Muscle of leg (tissue), 11 donors: ENCODE measurements around the gene ABLIM1. TPM values are rescaled to one million over a fixed set of nuclear protein-coding genes. Genes with fewer than 3 reads are reported as not detected.

ENCODE experiments used
- DNase-seq: peaks from one replicate; pipeline ENCODE4 v3.0.0; 2013
- H3K27ac ChIP-seq: one replicate; pipeline ENCODE4 v1.5.1; 2013; ENCODE audit warnings: mild to moderate bottlenecking, low read length, control low read depth
- H3K27me3 ChIP-seq: one replicate; pipeline ENCODE4 v1.6.1; 2013; ENCODE audit warnings: low read length; ENCODE audit not compliant: control insufficient read depth, insufficient read depth
- H3K36me3 ChIP-seq: one replicate; pipeline ENCODE4 v1.6.1; 2013; ENCODE audit warnings: low read length; ENCODE audit not compliant: control insufficient read depth, insufficient read depth
- H3K4me1 ChIP-seq: one replicate; pipeline ENCODE4 v1.6.1; 2013; ENCODE audit warnings: low read length; ENCODE audit not compliant: control insufficient read depth, insufficient read depth
- H3K4me3 ChIP-seq: one replicate; pipeline ENCODE4 v1.5.1; 2013; ENCODE audit warnings: low read length, control low read depth
- H3K9me3 ChIP-seq: replicated peaks from 2 replicates; pipeline ENCODE4 v1.6.1; 2013; ENCODE audit warnings: low read depth, low read length; ENCODE audit not compliant: control insufficient read depth
- WGBS: methylation state at CpG from one replicate; pipeline ENCODE4 v1.1.5; 2013; ENCODE audit warnings: missing lambda C conversion rate; ENCODE audit not compliant: insufficient coverage; 5-methylcytosine and 5-hydroxymethylcytosine counted together
- polyA plus RNA-seq, 8 donors: library from polyadenylated mRNA; unstranded; fragments of 120-200 nt; gene quantifications; one replicate each; pipeline versions ENCODE4 v1.2.1 to v1.2.3, GENCODE V29; 2013; ENCODE audit warnings: inconsistent platforms in 1 of 8, low replicate concordance in 1 of 8; ENCODE audit not compliant: insufficient read length in 8 of 8, insufficient read depth in 1 of 8
- total RNA-seq: library from RNA; stranded (reverse); fragments of 120-200 nt; gene quantifications from one replicate; pipeline ENCODE4 v1.2.4, GENCODE V29; 2013

The ABLIM1 gene
- total and polyA plus RNA-seq, 9 donors = 27.7 to 62.7 (median 46.2) TPM

DNA sequence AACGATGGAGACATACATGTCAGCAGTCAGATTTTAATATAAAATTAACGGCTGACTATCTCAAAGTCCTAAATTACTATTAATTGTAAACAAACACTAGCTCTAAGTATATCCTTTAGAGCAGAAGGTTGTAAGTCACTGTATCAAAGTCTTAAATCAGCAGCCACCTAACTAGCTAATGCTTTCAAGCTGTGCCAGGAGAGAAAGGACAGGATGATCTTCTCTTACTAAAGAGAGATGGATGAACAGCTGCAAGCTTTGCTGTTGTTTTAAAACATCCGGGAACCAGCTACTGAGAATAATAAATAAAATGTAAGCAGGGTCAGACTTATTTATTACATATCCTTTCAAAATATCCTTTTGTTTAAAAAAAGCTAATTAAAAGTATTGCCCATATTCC, 24.0 kb upstream of the ABLIM1 start:
- H3K9me3 ChIP-seq = no peaks in the 10 kb centered on the region
- H3K4me1 ChIP-seq = peaks cover 19% of the 10 kb centered on the region
- no peak overlapping the region for H3K4me3 ChIP-seq
- no peak for DNase-seq
- H3K36me3 ChIP-seq = no peaks in the 10 kb centered on the region
- H3K27me3 ChIP-seq = no peaks in the 10 kb centered on the region
- WGBS = no CpG with 5 or more reads among the region's 3 CpGs
- H3K27ac ChIP-seq = peak overlapping the region; percentile 16

DNA sequence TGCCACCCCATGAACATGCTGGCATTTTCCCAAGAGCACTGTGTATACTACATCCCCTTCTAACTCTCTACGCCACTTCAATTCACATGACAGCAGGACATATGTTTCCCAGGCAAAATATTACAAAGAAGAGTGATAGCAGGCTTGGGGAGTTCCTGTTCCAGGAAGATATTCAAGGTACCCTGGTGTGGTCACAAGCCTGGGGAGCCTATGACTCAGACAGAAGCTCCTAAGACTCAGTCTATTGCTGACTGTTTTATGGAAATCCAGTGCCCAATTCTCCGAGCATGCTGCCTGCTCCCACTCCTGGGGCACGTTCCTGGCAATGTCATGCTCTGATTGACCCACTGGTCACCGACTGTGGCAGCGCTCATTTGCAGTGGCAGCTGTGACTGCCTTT, 23.5 kb upstream of the ABLIM1 start:
- H3K4me3 ChIP-seq = no peak overlapping the region
- no peaks in the 10 kb centered on the region for H3K9me3 ChIP-seq
- no peaks in the 10 kb centered on the region for H3K27me3 ChIP-seq
- peak overlapping the region; percentile 16 for H3K27ac ChIP-seq
- DNase-seq = no peak
- H3K36me3 ChIP-seq = no peaks in the 10 kb centered on the region
- WGBS = 38% methylated on average over 2 of the region's 5 CpGs
- H3K4me1 ChIP-seq = peaks cover 19% of the 10 kb centered on the region

DNA sequence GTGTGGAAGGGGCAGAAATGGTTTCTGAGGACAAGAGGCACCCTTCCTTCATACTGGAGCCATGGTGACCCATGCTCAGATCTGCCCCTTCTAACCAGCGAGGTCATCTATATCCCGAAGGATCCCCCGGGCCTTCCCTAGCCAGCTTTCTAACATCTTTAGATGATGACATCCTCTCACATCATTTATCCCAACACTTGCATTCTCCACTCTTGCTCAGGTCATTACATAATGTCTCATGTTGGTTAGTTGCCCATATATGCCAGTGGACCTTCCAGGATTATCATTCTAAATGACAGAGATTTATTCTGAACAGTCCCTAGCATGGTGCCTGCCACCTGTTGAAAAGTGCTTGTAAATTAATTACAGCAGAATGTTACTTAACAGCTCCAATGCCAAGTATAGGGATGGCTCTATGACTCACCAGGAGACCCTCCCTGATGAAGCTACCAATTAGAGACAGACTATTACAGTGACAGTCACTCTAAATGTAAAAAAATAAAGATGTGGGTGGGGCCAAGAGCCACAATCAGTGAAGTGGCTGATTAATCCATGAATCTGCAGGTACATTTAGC, 22.6 kb upstream of the ABLIM1 start:
- peaks cover 19% of the 10 kb centered on the region for H3K4me1 ChIP-seq
- H3K27me3 ChIP-seq = no peaks in the 10 kb centered on the region
- no peak overlapping the region for H3K4me3 ChIP-seq
- DNase-seq = no peak
- 85% methylated on average over 3 of the region's 3 CpGs for WGBS
- no peak overlapping the region for H3K27ac ChIP-seq
- H3K9me3 ChIP-seq = no peaks in the 10 kb centered on the region
- no peaks in the 10 kb centered on the region for H3K36me3 ChIP-seq

DNA sequence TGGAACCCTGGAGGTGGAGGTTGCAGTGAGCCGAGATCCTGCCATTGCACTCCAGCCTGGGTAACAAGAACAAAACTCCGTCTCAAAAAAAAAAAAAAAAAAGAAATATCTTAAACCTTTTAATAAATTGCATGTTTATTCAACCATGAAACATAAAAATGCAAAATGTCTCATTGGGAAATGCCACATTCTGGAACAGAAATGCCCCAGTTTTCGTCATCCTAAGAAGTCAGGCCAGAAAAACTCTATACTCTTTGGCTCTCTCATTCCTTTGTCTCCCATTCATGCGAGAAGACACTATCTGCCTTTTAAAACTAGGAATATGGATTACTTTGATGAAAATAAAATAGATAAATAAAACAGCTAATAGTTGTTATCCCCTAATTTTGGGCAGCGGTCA, 21.5 kb upstream of the ABLIM1 start:
- H3K27ac ChIP-seq = no peak overlapping the region
- H3K36me3 ChIP-seq = no peaks in the 10 kb centered on the region
- H3K9me3 ChIP-seq = no peaks in the 10 kb centered on the region
- no peak for DNase-seq
- no peak overlapping the region for H3K4me3 ChIP-seq
- H3K4me1 ChIP-seq = peaks cover 15% of the 10 kb centered on the region
- no CpG with 5 or more reads among the region's 5 CpGs for WGBS
- no peaks in the 10 kb centered on the region for H3K27me3 ChIP-seq

DNA sequence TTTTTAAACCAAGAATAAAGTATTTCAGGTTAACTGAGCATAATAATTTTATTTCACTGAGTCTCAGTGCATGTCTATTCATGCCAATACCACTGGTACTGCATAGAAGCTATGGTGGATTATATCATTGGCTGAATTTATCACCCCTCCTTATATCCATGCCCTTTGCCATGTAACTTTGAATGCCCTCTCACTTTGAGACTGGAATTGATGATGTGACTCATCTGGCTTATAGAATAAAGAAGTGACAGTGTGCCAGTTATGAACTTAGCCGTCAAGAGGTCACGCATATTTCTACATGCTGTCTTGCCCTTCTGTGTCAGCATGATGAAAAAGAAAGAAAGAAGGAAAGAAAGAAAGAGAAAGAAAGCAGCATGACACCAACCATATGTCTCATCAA, 20.7 kb upstream of the ABLIM1 start:
- Histone ChIP-seq H3K4me3 (no peak overlapping the region), H3K9me3 (no peaks in the 10 kb centered on the region), H3K27me3 (no peaks in the 10 kb centered on the region), H3K36me3 (no peaks in the 10 kb centered on the region), H3K4me1 (peaks cover 10% of the 10 kb centered on the region), H3K27ac (no peak overlapping the region)
- no peak for DNase-seq
- 60% methylated on average over 1 of the region's 2 CpGs for WGBS

DNA sequence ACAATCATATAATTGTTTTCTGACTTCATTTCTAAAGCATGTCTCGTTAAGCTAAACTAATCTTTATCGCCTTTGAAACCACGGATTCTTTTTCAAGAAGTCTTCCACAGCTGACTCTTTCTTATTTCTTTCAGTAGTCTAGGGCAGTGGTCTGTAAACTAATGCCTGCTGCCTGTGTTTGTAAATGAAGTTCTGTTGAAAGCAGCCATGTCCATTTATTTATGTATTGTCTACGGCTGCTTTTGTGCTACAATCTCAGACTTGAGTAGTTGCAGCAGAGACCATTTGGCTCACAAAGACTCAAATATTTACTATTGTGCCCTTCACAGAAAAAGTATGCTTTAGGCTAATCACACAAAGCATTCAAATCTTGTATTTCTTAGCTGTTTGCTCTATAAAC, 20.3 kb upstream of the ABLIM1 start:
- DNase-seq = no peak
- no peak overlapping the region for H3K27ac ChIP-seq
- H3K4me1 ChIP-seq = peaks cover 6% of the 10 kb centered on the region
- WGBS = no CpG with 5 or more reads among the region's 4 CpGs
- no peaks in the 10 kb centered on the region for H3K27me3 ChIP-seq
- no peaks in the 10 kb centered on the region for H3K9me3 ChIP-seq
- no peaks in the 10 kb centered on the region for H3K36me3 ChIP-seq
- no peak overlapping the region for H3K4me3 ChIP-seq

DNA sequence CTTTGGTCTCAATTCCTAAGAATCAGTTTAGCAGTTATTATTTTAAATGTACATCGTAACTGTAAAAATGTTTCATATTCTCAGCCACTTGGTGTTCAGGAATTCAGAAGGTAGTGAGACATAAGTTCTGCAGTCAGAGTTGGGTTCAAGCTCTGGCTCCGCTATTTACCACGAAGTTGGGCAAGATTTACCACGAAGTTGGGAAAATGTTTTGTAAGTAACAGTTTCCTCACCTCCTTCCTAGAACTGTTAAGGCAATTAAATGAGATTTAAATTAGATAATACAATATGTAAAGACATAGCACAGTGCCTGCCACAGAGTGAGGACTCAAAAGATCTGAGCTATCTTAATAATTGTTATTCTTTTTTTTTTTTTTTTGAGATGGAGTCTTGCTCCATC, 16.3 kb upstream of the ABLIM1 start:
- WGBS = no CpG with 5 or more reads among the region's 4 CpGs
- no peaks in the 10 kb centered on the region for H3K27me3 ChIP-seq

DNA sequence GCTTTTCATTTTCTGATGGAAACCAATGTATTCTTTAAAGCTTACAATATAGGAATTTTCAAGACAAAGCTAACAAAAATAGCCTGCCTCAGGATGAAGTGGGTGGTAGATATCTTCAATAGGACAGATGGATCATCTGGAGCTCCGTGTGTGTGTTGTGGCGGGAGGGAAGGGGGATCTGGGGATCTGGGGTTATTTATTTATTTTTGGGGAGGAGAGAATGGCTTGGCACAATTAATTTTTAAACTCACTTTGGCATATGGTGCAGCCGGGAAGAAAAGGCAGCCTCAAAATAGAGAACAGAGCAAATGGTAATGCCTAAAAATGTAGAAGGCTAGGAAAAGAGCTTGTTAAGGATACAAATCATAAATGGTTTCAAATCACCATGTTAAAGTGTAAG, 11.6 kb upstream of the ABLIM1 start:
- no peak for DNase-seq
- H3K27ac ChIP-seq = no peak overlapping the region
- H3K4me3 ChIP-seq = no peak overlapping the region
- H3K4me1 ChIP-seq = no peaks in the 10 kb centered on the region
- no peaks in the 10 kb centered on the region for H3K9me3 ChIP-seq
- no peaks in the 10 kb centered on the region for H3K36me3 ChIP-seq
- H3K27me3 ChIP-seq = no peaks in the 10 kb centered on the region
- 60% methylated on average over 2 of the region's 3 CpGs for WGBS

More for the DNA sequence above, 16.3 kb upstream of the ABLIM1 start:
- H3K4me3 ChIP-seq = no peak overlapping the region
- no peaks in the 10 kb centered on the region for H3K4me1 ChIP-seq
- no peak for DNase-seq
- no peaks in the 10 kb centered on the region for H3K9me3 ChIP-seq
- H3K27ac ChIP-seq = no peak overlapping the region
- H3K36me3 ChIP-seq = no peaks in the 10 kb centered on the region

DNA sequence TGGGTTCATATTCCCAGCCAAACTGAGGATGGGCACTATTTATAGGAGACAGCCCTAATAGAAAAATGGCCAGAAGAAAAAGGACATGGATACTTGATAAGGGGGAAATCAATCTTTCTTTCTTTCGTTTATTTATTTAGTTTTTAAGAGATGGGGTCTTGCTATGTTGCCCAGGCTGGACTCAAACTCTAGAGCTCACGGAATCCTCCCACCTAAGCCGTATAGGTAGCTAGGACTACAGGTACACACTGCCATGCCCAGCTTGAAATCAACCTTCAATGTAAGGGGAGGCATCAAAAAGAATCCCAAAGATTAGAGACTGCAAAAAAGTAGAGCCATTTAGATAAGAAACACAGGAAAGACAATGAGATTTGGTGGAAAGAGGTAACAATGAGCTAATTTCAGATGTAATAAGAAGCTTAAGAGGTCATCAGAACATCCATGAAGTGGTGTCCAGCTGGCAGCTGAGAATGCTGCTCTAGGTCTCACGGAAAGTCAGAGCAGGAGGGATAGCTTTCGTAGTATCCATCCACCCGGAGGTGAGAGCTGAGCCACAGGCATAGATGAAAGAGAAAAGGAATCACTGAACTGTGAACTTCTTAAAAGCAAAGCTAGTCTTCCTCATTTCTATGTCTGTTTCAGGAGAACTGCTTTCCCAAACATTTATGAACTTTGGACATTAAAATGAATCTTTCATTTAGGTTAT, 10.5 kb upstream of the ABLIM1 start:
- Histone ChIP-seq H3K27me3 (no peaks in the 10 kb centered on the region), H3K4me1 (peaks cover 2% of the 10 kb centered on the region), H3K36me3 (no peaks in the 10 kb centered on the region), H3K27ac (no peak overlapping the region), H3K9me3 (no peaks in the 10 kb centered on the region), H3K4me3 (no peak overlapping the region)
- no CpG with 5 or more reads among the region's 6 CpGs for WGBS
- no peak for DNase-seq

DNA sequence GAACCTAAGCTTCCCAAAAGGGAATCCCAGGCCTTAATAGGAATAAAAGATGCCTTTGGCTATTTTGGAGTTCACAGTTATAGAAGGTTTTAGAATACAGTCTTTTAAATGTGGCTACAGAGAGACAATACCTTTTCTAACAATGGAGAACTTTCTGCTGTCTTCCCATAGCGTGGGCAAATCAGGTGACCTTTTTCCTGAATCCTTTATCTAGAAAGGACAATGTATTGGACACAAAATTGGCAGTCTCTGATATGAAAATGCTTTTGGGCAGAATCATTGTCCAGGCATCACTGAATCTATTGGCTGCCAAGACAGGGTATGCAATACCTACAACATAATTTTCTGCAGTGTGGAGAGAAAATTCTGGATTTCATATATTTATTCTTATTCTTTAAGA, 7.8 kb upstream of the ABLIM1 start:
- no CpG with 5 or more reads among the region's 1 CpG for WGBS
- Histone ChIP-seq H3K9me3 (no peaks in the 10 kb centered on the region), H3K4me3 (no peak overlapping the region), H3K27me3 (no peaks in the 10 kb centered on the region), H3K27ac (no peak overlapping the region), H3K36me3 (no peaks in the 10 kb centered on the region), H3K4me1 (peaks cover 14% of the 10 kb centered on the region)
- no peak for DNase-seq
